Fibroblast of skin of abdomen (primary cell): Measurements from ENCODE around the gene CHRNA3.

ENCODE experiments used
- DNase-seq: peaks from one replicate; pipeline ENCODE4 v3.0.0-alpha.2; 2013

The CHRNA3 gene

GRCh38 chr15:78635346-78635745 is 14.6 kb upstream of the CHRNA3 start:
- DNase-seq: no peak

- no peak for DNase-seq
Observed at GRCh38 chr15:78634210-78635145, 13.7 kb upstream of the CHRNA3 start.

GRCh38 chr15:78633348-78633747 is 12.6 kb upstream of the CHRNA3 start:
- no peak for DNase-seq

- no peak for DNase-seq
Observed at GRCh38 chr15:78630886-78631633, 10.3 kb upstream of the CHRNA3 start.

GRCh38 chr15:78629716-78630065 is 8.9 kb upstream of the CHRNA3 start:
- no peak for DNase-seq

GRCh38 chr15:78629031-78629715 is 8.4 kb upstream of the CHRNA3 start:
- DNase-seq: no peak

GRCh38 chr15:78628227-78628626 is 7.4 kb upstream of the CHRNA3 start:
- DNase-seq: no peak

- no peak for DNase-seq
Observed at GRCh38 chr15:78627348-78627747, 6.6 kb upstream of the CHRNA3 start.

- no peak for DNase-seq
Observed at GRCh38 chr15:78626381-78626995, 5.7 kb upstream of the CHRNA3 start.

- no peak for DNase-seq
Observed at GRCh38 chr15:78625606-78626280, 4.9 kb upstream of the CHRNA3 start.

GRCh38 chr15:78624651-78625590 is 4.1 kb upstream of the CHRNA3 start:
- DNase-seq: no peak

GRCh38 chr15:78623786-78624497 is 3.1 kb upstream of the CHRNA3 start:
- no peak for DNase-seq

GRCh38 chr15:78621810-78622402 is 1.1 kb upstream of the CHRNA3 start:
- no peak for DNase-seq

GRCh38 chr15:78620021-78620526 is 722 bp downstream of the CHRNA3 start:
- no peak for DNase-seq

- no peak for DNase-seq
Observed at GRCh38 chr15:78619022-78619950, 1.5 kb downstream of the CHRNA3 start.

GRCh38 chr15:78618490-78618934 is 2.3 kb downstream of the CHRNA3 start:
- peak; percentile 95 for DNase-seq

- no peak for DNase-seq
Observed at GRCh38 chr15:78618064-78618463, 2.7 kb downstream of the CHRNA3 start.

GRCh38 chr15:78617516-78617915 is 3.3 kb downstream of the CHRNA3 start:
- no peak for DNase-seq
